ENCODE data around the gene NF2. TPM values are rescaled to one million over a fixed set of nuclear protein-coding genes. Genes with fewer than 3 reads are reported as not detected.
A peak's percentile ranks its signal among the peaks of the same experiment; 100 is the strongest.

The NF2 gene
- total and polyA plus RNA-seq, 12 donors = 12.2 to 67.4 (median 45.5) TPM

- H3K27ac ChIP-seq = peak overlapping the region; percentile 59 to 86 (median 68)
- TF ChIP-seq CTCF (IDR thresholded peaks at IDR 0.05) (no peak), POLR2A (IDR thresholded peaks at IDR 0.05) (no peak)
Measured at GRCh38 chr22:29617922-29618629, 14.6 kb downstream of the NF2 start.

GRCh38 chr22:29621761-29622526 lies 18.5 kb downstream of the NF2 start:
- TF ChIP-seq POLR2A (IDR thresholded peaks at IDR 0.05) (no peak), CTCF (IDR thresholded peaks at IDR 0.05) (no peak)
- Histone ChIP-seq H3K36me3 (replicated peaks in 1 of 2) (no peaks in the 10 kb centered on the region), H3K27me3 (no peaks in the 10 kb centered on the region), H3K9me3 (replicated peaks in 1 of 3) (no peaks in the 10 kb centered on the region), H3K4me1 (replicated peaks in 1 of 2) (peaks cover 38 to 49% of the 10 kb centered on the region in 2 donors), H3K4me3 (no peak overlapping the region), H3K27ac (peak overlapping the region in 4 of 5 donors; percentile 29 to 73 (median 60))
- 34 to 47% (median 42%) methylated on average over 5 of the region's 5 CpGs for whole genome bisulfite sequencing, 4 donors
- peak in 1 of 7 donors; percentile 32 for DNase-seq
- intact Hi-C loops (cut with DNase I) = no loop called here

More at GRCh38 chr22:29617922-29618629, 14.6 kb downstream of the NF2 start:
- H3K36me3 ChIP-seq (replicated peaks in 1 of 2) = no peaks in the 10 kb centered on the region
- no peaks in the 10 kb centered on the region for H3K27me3 ChIP-seq
- peak in 2 of 7 donors; percentile 51 to 59 for DNase-seq
- 5 to 19% (median 10%) methylated on average over 2 of the region's 2 CpGs for WGBS, 4 donors
- peaks cover 26 to 38% of the 10 kb centered on the region in 2 donors for H3K4me1 ChIP-seq (replicated peaks in 1 of 2)
- no peaks in the 10 kb centered on the region for H3K9me3 ChIP-seq (replicated peaks in 1 of 3)
- intact Hi-C loops (cut with DNase I) = no loop called here
- H3K4me3 ChIP-seq = no peak overlapping the region

GRCh38 chr22:29623059-29623458 lies 19.6 kb downstream of the NF2 start:
- Histone ChIP-seq H3K4me1 (replicated peaks in 1 of 2) (peaks cover 27 to 41% of the 10 kb centered on the region in 2 donors), H3K27ac (peak overlapping the region in 1 of 5 donors; percentile 50), H3K27me3 (no peaks in the 10 kb centered on the region), H3K9me3 (replicated peaks in 1 of 3) (no peaks in the 10 kb centered on the region), H3K4me3 (no peak overlapping the region), H3K36me3 (replicated peaks in 1 of 2) (no peaks in the 10 kb centered on the region)
- no peak for DNase-seq
- intact Hi-C loops (cut with DNase I) = no loop called here
- 86 to 90% (median 88%) methylated on average over 6 of the region's 6 CpGs for WGBS, 4 donors
- TF ChIP-seq CTCF (IDR thresholded peaks at IDR 0.05) (no peak), POLR2A (IDR thresholded peaks at IDR 0.05) (no peak)

GRCh38 chr22:29623553-29624169 lies 20.2 kb downstream of the NF2 start:
- Histone ChIP-seq H3K4me1 (replicated peaks in 1 of 2) (peaks cover 26 to 35% of the 10 kb centered on the region in 2 donors), H3K4me3 (no peak overlapping the region), H3K27ac (peak overlapping the region in 2 of 5 donors; percentile 19 to 50), H3K36me3 (replicated peaks in 1 of 2) (no peaks in the 10 kb centered on the region), H3K9me3 (replicated peaks in 1 of 3) (no peaks in the 10 kb centered on the region), H3K27me3 (no peaks in the 10 kb centered on the region)
- 50 to 62% (median 55%) methylated on average over 5 to 6 of the region's 6 CpGs for WGBS, 4 donors
- intact Hi-C loops (cut with DNase I) = no loop called here
- no peak for DNase-seq
- TF ChIP-seq POLR2A (IDR thresholded peaks at IDR 0.05) (no peak), CTCF (IDR thresholded peaks at IDR 0.05) (no peak)
